Stimulated activated CD8-positive, alpha-beta memory T cell treated with anti-CD3 and anti-CD28 coated beads, Interleukin-4, amount 100 ng/mL, for 48 hours (primary cell): Measurements from ENCODE around the gene PSKH1.
"Not testable (repeated sequence)": the region's sequence is repeated elsewhere in the genome, so short reads cannot be mapped to it uniquely, and the experiment has no call there.

Experiments used
- DNase-seq: peaks from one replicate; pipeline ENCODE4 v3.0.0-alpha.2; 2020

PSKH1 gene

DNA sequence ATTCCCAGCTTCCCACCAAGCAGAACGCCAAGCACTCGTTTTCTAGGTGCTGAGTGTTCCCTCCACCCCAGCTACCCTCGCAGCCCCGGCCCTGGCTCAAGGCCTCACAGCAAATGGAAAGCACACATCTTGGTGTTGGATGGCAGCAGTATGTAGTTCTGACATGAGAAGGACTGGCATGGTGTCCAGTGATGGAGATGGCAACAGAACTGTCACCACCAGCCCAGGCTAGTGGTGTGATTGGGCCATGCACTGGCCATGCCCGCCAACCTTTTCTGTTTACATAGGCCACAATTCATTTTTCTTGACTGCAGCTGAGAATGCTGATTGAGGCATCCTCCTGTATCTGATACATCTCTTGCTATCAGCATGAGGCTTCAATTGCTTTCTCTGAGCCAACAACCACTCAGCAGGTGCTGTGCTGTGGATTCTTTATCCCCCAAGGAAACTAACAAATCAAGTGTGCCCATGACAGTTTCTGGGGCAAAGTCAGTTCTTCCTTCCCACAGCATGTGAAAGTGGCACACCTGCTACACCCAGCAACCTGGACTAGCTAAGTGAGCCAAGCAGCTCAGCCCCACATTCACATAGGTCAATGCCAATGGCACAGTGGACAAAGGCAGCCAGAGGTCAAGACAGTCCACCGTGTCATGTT is 71.5 kb downstream of the PSKH1 start:
- no peak for DNase-seq

DNA sequence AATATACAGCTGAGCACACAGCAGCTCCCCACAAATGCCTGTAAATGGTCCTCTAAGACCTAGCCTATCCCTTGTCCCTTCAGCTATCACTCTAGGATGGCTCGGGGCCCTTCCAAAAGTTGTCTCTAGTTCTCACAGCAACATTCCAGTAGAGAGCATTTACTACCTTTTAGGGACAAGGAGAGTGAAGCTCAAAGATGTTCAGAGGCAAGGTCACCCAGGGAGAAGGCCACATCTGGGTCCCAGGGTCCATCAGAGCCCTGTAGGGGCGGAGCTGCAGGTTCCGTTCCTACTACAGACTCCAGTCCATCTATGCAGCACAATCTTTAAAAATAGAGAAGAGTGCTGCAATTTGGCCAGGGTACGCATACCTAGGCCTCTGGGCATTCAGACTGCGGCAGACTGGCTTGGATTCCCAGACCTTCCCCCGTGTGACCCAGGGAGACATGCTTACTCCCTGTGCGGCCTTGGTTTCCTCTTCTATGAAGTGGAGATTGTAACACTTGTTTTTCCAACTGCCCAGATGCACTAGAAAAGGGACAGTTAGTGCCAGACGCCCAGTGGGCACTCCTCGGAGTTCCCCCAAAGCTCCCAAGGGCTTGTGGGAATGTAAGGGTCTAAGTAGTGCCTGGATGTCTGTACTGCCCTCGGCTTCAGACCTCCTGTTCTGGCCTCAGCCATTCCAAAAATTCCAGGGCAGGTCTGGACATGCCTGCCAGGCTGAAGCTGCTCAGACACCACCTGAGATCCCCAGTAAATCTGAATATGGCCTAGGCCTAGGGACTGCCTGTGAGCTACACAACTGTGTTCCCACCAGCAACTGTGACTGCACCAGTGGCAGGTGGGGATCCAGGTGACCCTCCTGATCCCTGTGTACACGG is 72.9 kb downstream of the PSKH1 start:
- no peak for DNase-seq

DNA sequence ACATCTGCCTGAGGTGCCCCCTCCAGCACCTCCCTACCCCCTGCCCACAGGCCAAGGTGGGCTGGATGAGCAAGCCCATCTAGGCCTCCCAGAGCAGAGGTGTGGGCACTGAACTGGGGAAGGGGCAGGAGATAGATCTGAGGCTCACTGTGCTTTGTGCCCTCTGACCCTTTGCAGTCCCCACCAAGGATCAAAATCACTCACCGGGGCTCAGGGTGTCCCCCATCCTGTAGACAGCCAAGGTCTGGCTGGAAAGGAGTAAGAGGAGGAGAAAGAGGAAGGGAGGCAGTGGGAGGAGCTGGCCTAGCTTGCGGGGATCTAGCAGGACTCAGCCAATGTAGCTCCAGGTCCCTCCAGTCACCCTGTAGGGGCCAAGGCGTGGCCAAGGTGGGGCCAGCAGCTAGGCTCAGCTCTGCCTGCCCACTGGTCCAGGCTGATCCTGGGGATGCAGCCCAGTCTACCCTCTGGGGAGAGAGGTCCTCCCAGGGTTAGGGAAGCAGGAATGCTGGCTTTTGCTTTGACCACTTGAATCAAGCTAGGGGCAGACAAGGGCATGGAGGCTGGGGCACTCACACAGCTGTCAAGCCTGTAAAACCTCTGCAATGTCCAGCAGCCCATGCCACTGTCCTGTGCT is 73.6 kb downstream of the PSKH1 start:
- DNase-seq = no peak

DNA sequence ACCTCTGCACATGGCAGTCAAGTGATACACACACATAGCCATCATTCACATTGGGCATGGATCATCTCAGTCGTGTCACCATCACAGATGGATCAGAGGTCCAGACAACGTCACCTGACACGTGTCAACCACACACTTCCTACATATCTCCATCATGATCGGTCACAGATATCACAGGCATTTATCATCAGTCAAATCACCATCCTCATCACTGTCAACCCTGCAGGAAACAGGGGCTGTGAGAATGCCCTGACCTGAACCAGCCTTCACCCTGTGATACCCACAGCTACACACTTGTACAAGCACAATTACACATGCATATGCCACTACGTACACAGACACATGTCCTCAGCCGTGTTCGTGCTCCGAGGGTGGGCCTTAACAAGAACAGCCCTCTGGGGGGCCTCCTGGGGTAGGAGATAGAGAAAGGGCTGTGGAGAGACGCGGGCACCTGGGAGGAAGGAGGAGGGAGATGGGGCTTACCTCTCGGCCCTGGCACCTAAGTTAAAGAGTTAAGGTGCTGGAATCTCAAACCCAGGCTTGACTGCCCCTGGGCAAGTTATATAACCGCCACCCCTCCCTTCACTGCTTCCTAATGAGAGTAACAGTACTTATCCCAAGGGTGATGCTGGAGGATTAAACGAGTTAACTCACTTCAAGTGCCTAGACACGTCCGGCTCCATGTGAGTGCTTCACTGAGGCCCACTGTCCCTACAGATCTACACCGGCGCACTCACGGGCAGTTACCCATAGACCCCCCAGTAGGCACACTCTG is 74.3 kb downstream of the PSKH1 start:
- DNase-seq = peak; percentile 51

DNA sequence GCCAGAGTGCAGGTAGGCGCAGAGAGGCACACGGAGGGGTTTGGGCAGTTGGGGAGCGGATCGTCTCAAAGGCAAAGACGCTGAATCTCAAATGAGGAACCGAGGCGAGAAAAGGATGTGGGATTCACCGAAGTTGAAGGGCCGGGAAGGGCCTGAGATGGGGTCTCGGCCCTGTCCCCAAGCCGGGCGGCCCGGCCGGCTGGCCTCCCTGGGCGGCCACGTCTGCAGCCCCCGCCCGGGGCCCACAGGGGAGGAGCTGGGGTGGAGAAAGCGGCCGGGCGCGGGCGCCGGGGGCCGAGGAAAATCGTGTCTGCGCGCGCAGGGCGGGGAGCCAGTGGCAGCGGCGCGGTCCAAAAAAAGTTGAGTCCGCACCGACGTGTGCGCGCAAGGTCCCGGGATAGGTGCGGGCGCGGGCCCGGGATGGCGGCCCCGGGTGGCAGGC is 74.9 kb downstream of the PSKH1 start:
- DNase-seq = peak; percentile 57

DNA sequence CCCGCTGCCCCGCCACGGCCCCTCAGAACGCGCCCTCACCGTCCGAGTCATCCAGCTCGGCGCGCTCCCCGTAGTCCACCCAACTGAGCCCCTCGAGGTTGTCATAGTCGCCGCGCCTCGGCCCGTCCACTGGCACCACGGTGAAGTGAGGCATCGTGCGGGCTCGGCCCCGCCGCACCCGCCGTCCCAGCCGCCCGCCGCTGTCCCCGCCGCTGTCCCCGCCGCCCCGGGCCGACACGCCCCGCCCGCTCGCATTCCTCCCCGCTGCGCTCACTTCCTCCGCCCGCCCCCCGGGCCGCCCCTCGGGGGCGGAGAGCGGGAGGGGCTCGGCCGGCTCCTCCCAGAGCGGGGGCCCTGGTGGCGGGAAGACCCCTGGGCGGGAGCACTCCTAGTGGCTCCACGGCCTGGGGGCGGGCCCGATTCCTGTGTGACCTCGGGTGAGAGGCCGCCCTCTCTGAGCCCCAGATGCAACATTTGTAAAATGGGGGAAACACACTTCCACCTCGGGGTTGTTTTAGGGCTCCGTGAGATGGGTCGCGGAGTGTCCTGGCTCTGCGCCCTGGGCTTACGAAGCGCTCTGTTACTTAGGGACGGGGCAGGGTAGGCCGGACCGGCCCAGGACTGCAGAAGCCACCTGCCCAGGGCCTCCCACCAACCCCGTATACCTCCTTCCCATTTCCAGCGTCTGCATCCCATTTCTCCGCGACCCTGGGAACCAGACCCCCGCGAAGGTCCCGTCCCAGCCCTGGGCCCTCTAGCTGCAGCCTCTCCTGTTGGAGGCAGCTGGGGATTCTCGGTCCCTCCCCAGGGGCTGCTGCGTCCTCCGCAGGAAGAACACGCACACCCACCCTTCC is 75.6 kb downstream of the PSKH1 start, which contains the start of gene SLC12A4:
SLC12A4 (minus strand) TSS at position 238 of the 854 bp plus-strand sequence; CDS start at position 154, 84 bp downstream.
- DNase-seq = peak; percentile 94

DNA sequence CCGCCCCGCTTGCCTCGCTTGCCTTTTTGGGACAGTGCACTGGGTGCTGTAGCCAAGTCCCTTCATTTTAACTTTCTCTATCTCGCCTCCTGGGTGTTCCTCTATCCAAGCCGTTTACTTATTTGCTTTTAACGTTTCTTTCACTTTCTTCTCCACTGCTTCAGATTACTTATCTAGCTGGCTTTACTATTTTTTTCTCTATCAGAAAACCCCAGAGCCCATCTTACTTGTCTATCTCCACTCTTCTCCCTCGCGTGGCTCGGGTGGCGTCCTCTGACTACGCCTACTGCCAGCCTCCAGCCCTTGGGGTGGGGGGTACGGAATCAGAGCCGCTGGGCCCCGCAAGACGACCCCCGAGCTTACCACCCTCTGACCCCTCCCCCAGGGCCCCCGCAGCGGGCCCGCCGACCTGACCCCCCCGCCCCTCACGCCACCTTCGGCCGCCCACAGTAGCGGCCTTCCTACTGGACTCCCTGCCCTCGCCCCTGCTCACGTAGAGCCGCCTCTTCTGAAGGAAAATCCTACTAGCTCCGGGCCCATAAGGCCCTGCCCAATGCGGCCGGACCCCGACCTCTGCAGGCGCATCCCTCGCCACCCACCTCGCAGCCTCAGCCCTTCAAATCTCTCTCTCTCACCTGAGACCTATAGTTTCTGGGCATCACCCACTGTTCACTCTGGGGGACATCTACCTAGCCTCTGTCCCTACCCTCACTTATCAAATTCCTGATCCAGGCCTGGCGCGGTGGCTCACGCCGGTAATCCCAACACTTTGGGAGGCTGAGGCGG is 76.4 kb downstream of the PSKH1 start:
- no peak for DNase-seq

DNA sequence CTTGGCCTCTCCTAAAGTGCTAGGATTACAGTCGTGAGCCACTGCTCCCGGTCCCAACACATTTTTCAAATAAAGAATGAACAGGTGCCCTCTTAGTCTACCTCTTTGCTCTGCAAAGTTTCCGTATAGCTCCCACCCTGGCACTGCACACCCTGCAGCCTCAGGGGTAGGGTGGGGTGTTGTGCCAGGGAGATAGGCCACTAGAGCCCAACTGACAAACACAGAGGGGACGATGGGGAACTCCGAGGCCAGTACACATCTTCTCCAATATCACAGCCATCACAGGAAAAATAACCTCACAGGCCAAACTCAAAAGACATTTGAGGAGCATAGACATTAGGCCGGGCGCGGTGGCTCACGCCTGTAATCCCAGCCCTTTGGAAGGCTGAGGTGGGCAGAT is 78.1 kb downstream of the PSKH1 start:
- no peak for DNase-seq

DNA sequence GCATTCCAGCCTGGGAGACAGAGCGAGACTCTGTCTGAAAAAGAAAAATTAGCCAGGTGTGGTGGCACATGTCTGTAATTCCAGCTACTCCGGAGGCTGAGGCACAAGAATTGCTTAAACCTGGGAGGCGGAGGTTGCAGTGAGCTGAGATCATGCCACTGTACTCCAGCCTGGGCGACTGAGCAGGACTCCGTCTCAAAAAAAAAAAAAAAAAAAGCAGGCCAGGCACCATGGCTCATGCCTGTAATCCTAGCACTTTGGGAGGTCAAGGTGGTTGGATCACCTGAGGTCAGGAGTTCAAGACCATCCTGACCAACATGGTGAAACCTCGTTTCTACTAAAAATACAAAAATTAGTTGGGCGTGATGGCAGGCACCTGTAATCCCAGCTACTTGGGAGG is 79.2 kb downstream of the PSKH1 start:
- DNase-seq = not testable (repeated sequence)

DNA sequence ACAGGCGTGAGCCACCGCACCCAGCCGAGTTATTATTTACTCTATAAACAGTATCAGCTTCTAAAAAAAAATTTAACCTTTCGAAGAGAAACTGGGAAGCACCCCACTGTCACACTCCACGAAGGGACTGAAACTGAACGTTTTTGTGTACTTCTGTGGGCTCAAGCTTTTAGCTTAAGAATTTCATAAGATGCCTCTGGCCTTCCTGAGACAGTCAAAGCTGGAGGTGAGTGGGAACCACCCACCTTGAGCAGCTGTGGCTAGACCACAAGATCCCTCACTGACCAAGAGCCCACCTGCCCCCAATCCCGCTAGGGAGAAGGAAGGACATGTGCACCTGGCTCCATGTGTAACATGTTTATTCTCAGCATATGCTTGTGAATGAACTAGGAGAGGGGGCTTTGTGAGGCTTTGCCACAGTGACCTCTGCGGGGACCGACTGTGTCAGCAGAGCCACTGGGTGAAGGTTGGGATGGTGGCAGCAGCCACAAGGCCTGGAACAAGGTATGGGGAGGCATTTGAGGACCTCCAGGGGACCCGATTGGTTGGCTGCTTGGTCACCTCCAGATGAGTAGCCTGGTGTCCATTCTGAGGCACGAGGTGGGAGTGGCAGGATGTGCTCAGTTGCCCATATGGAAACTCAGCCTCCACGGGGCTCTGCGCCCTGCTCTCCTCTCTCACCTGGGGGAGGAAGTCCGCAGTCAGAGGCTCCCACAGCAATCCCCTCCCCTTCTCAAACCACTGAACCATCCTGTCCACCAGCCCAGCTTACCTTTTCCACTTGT is 82.5 kb downstream of the PSKH1 start:
- no peak for DNase-seq

DNA sequence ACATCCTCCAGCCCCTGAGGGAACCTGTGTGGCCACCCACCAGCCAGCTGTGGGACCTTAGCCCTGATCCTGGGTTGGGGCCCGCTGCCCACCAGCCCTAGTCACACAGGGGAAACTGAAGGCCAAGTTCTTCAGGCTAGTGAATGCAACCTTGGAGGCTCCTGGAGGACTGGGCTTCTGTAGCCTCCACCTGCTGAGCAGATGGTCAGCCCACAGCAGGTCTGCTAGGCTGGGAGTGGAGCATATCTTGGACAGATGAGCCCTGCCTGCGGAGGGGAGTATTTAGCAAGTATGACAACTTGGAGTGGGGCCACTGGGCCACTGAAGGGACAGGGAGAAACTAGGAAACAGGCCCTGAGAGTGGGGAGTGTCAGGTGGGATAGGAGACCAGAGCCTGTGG is 83.2 kb downstream of the PSKH1 start:
- no peak for DNase-seq

DNA sequence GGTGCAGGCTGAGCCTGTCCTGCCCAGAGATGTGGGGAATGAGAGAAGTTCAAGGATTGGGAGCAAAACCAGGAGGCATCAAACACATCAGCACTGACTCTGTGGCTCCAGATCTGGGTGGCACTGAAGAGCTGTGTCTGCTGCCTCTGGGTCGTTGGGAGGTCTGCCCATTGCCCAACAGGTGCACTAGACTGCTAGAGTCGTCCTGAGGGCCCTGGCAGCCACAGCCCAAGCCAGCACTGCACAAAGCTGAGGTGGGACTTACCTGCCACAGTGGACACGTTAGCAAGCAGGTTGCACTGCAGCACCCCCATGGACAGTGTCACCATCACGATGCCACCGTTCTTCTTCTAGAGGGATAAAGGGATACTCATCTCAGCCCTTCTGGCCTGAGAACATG is 84.0 kb downstream of the PSKH1 start:
- DNase-seq = no peak

DNA sequence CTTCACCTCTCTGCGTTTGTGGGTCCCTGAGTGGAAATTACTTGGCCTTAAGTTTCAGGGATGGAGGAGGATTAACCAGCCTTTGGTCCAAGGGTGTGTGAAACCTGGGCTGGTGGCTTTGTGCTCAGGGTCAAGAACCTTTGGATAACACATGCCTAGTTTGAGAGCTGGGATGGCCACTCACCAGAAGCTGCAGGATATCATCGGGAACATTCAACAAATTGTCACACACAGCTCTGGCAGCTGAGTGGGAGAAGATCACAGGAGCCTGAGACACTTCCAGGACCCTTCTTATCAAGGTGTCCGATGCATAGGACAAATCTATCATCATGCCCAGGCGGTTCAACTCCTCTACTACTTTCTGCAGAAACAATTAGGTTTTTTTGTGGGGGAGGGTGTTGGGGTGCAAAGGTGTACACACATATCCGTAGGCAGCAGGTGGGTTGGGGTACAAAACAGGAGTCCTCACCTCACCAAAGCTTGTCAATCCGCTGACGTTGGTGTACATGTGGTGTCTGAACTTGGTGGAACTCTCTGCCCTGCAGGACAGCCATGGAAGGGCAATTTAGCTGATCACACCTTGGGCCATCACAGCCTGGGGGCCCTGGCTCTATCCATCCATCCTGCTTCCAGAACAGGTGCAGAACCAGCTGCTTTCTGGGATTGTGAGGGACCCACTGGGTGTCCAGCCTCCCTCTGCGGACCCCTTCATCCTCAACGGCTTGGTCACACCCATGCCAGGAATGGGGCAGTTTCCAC is 84.6 kb downstream of the PSKH1 start:
- no peak for DNase-seq
